HG03060 (cell line): Measurements from ENCODE around the gene LRRIQ1.
"Not testable (repeated sequence)": the region's sequence is repeated elsewhere in the genome, so short reads cannot be mapped to it uniquely, and the experiment has no call there.

Experiments used
- ATAC-seq: cut with Tn5 transposase; IDR thresholded peaks from one replicate; pipeline ENCODE4 v1.9.1; 2021; ENCODE audit warnings: low read depth, moderate number of reproducible peaks; ENCODE audit not compliant: unreplicated experiment

The LRRIQ1 gene

GRCh38 chr12:85188619-85189018, 152.5 kb downstream of the LRRIQ1 start:
- no peak for ATAC-seq

- no peak for ATAC-seq
These were observed 154.6 kb downstream of the LRRIQ1 start for GRCh38 chr12:85190728-85191127.

- not testable (repeated sequence) for ATAC-seq
These were observed 167.7 kb downstream of the LRRIQ1 start for GRCh38 chr12:85203809-85204208.

- ATAC-seq, result no peak
These were observed 170.4 kb downstream of the LRRIQ1 start for GRCh38 chr12:85206543-85206942.

- not testable (repeated sequence) for ATAC-seq
These were observed 188.2 kb downstream of the LRRIQ1 start for GRCh38 chr12:85224339-85224738.

GRCh38 chr12:85225501-85225900, 189.3 kb downstream of the LRRIQ1 start:
- no peak for ATAC-seq

GRCh38 chr12:85237327-85237726, 201.2 kb downstream of the LRRIQ1 start:
- no peak for ATAC-seq

- ATAC-seq, result no peak
These were observed 208.4 kb downstream of the LRRIQ1 start for GRCh38 chr12:85244561-85244960.

- no peak for ATAC-seq
These were observed 217.7 kb downstream of the LRRIQ1 start for GRCh38 chr12:85253853-85254252.

GRCh38 chr12:85257671-85258070, 221.5 kb downstream of the LRRIQ1 start:
- ATAC-seq, result no peak

- ATAC-seq, result no peak
These were observed 224.3 kb downstream of the LRRIQ1 start for GRCh38 chr12:85260447-85260846.

GRCh38 chr12:85260896-85261295, 224.7 kb downstream of the LRRIQ1 start:
- ATAC-seq, result no peak

- ATAC-seq, result no peak
These were observed 230.2 kb downstream of the LRRIQ1 start for GRCh38 chr12:85266356-85266755.

GRCh38 chr12:85273381-85274314, 237.5 kb downstream of the LRRIQ1 start:
- no peak for ATAC-seq

- ATAC-seq, result no peak
These were observed 238.1 kb downstream of the LRRIQ1 start for GRCh38 chr12:85274315-85274651.

GRCh38 chr12:85275374-85275773, 239.2 kb downstream of the LRRIQ1 start:
- ATAC-seq, result no peak

GRCh38 chr12:85277191-85277590, 241.0 kb downstream of the LRRIQ1 start:
- ATAC-seq, result no peak

GRCh38 chr12:85277900-85278597, 241.9 kb downstream of the LRRIQ1 start:
- no peak for ATAC-seq

GRCh38 chr12:85278598-85279448, 242.7 kb downstream of the LRRIQ1 start:
- no peak for ATAC-seq

GRCh38 chr12:85279449-85280164, 243.5 kb downstream of the LRRIQ1 start:
- ATAC-seq, result no peak
